GM18519 (cell line): ENCODE data around the gene PCK2.
"Not testable (repeated sequence)": the region's sequence is repeated elsewhere in the genome, so short reads cannot be mapped to it uniquely, and the experiment has no call there.

Source experiments
- ATAC-seq: cut with Tn5 transposase; IDR thresholded peaks from one replicate; pipeline ENCODE4 v1.9.1; 2021; ENCODE audit warnings: mild to moderate bottlenecking, moderate library complexity; ENCODE audit not compliant: unreplicated experiment, low FRiP score

PCK2 gene

DNA sequence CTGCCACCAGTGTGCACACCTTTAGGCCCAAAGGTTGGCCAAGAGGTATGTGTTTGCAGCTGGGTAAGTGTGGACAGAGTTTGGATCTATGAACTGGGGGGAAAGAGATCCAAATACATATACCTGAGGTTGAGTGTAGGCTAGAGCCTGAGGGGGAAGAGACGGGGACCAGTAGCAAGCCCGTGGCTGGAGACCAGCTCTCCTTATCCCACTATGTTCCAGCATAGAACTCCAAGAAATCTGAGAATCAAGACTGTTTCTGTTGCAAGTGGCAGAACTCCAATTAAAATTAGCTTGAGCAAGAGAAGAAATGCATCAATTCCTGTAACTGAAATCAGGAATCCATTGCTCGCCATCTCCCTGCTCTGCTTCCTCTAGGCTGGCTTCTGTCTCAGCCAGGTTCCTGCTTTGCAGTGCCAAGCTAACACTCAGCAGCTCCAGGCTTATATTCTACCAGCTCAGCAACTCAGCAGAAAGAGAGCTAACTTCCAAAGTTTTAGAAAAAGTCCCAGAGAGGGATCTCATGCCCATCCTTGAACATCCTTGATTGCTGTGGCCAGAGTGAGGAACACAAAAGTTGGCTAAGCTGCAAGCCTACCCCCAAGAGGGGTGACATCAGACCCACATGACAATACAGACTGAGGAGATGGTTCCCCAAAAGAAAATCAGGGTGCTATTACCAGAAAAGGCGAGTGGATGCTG, 1.5 kb upstream of the PCK2 start:
- no peak for ATAC-seq

GRCh38 chr14:24093207-24093900, 757 bp upstream of the PCK2 start:
- ATAC-seq = no peak

- ATAC-seq = no peak
These were observed 745 bp downstream of the PCK2 start for GRCh38 chr14:24094841-24095270.

- peak; percentile 70 for ATAC-seq
These were observed 1.4 kb downstream of the PCK2 start for GRCh38 chr14:24095271-24096068.

GRCh38 chr14:24096545-24097181, 2.6 kb downstream of the PCK2 start:
- no peak for ATAC-seq

- no peak for ATAC-seq
These were observed 4.3 kb downstream of the PCK2 start for GRCh38 chr14:24098229-24098926.

DNA sequence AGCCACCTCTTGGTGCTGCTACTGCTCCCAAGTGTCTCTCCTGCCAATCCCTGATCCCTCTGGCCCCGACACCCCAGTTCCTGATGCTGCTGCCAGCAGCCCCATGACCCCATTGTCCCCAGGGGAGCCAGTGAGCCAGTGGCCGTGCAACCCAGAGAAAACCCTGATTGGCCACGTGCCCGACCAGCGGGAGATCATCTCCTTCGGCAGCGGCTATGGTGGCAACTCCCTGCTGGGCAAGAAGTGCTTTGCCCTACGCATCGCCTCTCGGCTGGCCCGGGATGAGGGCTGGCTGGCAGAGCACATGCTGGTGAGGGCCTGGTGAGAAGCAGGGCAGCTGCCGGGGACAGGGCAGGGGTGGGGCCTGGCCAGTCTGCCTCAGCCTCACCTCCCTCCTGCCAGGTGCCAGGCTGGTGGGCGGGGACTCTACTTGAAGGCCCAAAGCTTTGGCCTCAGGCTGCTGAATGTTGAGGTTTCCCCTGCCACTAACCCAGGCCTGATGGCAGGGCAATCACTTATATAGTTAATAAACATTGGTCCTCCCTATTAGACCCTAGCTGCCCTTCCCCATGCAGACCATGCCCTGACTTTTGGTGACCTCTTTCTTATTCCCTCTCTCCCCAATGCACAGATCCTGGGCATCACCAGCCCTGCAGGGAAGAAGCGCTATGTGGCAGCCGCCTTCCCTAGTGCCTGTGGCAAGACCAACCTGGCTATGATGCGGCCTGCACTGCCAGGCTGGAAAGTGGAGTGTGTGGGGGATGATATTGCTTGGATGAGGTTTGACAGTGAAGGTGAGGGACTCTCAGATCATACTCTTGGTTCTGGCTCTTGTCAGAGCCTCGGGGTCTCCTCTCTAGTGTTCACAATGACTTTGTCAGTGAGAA, 5.1 kb downstream of the PCK2 start:
- no peak for ATAC-seq

GRCh38 chr14:24100197-24100981, 6.3 kb downstream of the PCK2 start:
- no peak for ATAC-seq

GRCh38 chr14:24100982-24101494, 6.9 kb downstream of the PCK2 start:
- no peak for ATAC-seq

- ATAC-seq = no peak
These were observed 8.4 kb downstream of the PCK2 start for GRCh38 chr14:24102357-24103048.

- ATAC-seq = no peak
These were observed 9.3 kb downstream of the PCK2 start for GRCh38 chr14:24103451-24103850.

DNA sequence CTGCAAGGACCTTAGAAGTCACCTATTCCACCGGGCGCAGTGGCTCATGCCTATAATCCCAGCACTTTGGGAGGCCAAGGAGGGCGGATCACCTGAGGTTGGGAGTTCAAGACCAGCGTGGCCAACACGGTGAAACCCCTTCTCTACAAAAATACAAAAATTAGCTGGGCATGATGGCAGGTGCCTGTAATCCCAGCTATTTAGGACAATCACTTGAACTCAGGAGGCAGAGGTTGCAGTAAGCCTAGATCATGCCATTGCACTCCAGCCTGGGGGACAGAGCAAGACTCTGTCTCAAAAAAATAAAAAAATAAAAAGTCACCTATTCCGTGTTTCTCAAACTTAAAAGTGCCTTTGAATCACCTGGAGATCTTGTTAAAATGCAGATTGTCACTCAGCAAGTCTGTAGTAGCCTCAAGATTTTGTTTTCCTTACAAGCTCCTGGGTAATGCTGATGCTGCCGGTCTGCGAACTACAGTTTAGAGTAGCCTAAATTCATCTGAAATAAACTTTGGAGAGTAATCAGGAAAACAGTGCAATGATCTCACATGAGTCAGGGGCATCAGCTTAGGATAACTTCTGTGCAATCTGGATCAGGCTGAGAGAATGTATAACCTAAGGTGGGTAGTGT, 11.6 kb downstream of the PCK2 start:
- not testable (repeated sequence) for ATAC-seq

DNA sequence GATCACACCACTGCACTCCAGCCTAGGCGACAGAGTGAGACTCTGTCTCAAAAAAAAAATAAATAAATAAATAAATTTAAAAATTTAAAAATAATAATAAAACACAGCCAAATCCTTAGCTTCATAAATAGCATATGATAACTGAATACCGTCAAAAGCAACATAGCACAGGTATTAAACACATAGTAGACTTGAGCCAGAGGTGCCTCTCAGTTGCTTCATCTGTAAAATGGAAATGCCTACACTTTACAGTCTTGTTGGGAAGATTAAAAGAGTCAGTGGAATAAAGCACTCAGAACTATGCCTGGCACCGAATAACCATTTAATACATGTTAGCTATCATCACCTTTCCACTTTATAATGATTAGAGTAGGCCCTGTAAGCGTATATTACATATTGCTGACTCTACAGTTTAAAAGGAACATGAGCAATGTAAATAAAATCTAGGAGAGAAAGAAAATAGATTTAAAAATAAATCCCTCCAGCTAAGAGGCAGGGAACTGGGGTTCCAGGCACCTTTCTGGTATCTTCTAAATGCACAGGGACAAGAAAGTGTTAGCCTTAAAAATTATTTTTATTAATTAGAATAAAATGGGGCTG, 12.7 kb downstream of the PCK2 start:
- ATAC-seq = no peak

DNA sequence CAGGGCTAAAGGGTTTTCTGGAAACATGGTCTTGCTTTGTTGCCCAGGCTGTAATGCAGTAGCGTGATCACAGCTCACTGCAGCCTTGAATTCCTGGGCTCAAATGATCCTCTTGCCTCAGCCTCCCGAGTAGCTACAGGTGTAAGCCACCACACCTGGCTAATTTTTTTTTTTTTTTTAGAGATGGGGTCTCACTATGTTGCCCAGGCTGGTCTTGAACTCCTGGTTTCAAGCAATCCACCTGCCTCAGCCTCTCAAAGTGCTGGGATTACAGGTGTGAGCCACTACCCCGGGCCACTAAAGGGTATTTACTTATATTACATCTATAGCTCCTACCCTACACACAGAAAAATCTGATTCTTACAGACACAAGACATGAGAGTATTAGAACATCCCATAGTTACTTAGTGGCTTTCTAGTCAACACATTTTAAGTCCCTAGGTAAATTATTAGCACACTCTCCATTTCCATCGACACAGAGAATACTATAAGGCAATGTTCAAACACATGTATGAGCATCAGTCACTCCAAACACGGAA, 14.3 kb downstream of the PCK2 start:
- ATAC-seq = no peak

DNA sequence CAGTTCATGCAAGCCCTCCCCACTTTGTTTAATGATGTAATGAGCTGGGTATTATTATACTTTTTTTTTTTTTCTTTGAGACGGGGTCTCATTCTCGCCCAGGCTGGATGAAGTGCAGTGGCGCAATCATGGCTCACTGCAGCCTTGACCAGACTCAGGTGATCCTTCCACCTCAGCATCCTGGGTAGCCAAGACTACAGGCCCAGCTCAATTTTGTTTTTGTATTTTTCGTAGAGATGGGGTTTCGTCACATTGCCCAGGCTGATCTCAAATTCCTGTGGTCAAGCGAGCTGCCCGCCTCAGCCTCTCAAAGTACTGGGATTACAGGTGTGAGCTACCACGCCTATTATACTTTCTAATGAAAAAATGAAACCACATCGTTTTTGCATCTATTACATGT, 15.9 kb downstream of the PCK2 start:
- ATAC-seq = no peak

GRCh38 chr14:24110523-24110922, 16.4 kb downstream of the PCK2 start:
- ATAC-seq = no peak

DNA sequence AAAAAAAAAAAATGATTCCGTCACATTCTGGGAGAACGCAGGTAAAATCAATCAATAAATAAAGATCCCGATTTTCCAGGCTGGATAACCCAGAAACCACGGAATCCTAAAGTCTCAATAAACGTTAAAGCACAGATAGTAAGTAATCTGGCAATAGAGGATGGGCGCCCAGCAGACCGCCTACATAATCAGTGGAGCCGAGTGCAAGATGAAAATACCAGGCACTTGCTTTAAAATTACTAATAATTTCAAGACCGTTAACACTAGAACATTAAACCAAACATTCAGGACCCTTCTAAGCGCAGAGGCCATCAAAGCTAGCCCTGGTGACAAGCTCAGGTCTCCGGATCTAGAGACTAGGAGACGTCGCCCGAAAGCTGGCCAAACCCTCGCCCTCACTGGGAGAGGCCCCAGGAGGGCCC, 19.3 kb downstream of the PCK2 start:
- ATAC-seq = no peak
